Measurements from ENCODE around the gene FKBP14.

GRCh38 chr7:29977886-29978651, 48.4 kb downstream of the FKBP14 start:
- TF ChIP-seq CTCF (IDR thresholded peaks at IDR 0.05) = peak in 6 of 7 experiments; percentile 11 to 49 (median 34)
- no peak for TF ChIP-seq POLR2A (IDR thresholded peaks at IDR 0.05)

Data from body of pancreas (tissue), 4 donors.